SH-SY5Y (cell line): ENCODE data around the gene XRCC1.

Source experiments
- GATA2 ChIP-seq: IDR thresholded peaks from 2 replicates; pipeline ENCODE4 v1.6.1; 2011; ENCODE audit warnings: mild to moderate bottlenecking, low read depth, low read length
- GATA3 ChIP-seq: IDR thresholded peaks from 2 replicates; pipeline ENCODE4 v1.6.1; 2011; ENCODE audit warnings: low read depth, mild to moderate bottlenecking, low read length, moderate library complexity

DNA sequence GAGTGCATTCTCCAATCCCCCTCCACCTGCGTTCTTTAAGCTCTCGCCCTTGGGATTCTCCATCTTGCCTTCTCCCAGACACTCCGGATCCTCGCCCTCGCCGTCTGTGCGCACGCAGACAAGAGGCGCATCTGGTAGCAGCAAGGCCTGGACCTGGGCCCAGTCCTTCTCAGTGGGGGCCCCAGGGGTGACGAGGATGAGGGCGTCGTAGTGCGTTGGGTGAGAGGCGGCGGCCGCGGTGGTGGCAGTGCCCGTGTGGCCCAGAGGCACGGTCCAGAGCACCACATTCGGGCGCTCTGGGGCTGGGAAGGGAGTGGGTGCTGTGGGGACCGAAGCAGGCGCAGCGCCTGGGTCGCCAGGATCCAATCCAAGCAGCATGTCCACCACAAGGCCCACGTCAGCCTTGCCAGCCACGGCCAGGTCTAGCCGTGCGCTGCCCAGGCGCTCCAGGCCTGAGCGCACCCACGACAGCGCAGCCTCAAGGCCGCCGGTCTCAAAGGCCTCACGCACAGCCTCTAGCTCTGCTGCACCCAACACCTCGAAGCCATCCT is 17.5 kb upstream of the XRCC1 start:
- TF ChIP-seq GATA2 (no peak), GATA3 (no peak)
